Mucosa of stomach (tissue), 1 donor: ENCODE measurements around the gene RCBTB2.

Source experiments
- H3K27me3 ChIP-seq: one replicate; pipeline ENCODE4 v1.7.0; 2013; ENCODE audit warnings: mild to moderate bottlenecking, low read length; ENCODE audit not compliant: control insufficient read depth, insufficient read depth
- H3K36me3 ChIP-seq: one replicate; pipeline ENCODE4 v1.7.0; 2013; ENCODE audit warnings: low read length; ENCODE audit not compliant: control insufficient read depth, insufficient read depth
- H3K4me1 ChIP-seq: one replicate; pipeline ENCODE4 v1.7.0; 2013; ENCODE audit warnings: mild to moderate bottlenecking, low read length; ENCODE audit not compliant: control insufficient read depth, insufficient read depth
- H3K4me3 ChIP-seq: one replicate; pipeline ENCODE4 v1.7.0; 2013; ENCODE audit warnings: low read length
- H3K9ac ChIP-seq: one replicate; pipeline ENCODE4 v1.7.0; 2013; ENCODE audit warnings: mild to moderate bottlenecking, low read length, moderate library complexity
- H3K9me3 ChIP-seq: one replicate; pipeline ENCODE4 v1.7.0; 2013; ENCODE audit warnings: mild to moderate bottlenecking, low read length, moderate library complexity; ENCODE audit not compliant: control insufficient read depth
- donor health status: Pancreatic carcinoma.

Gene RCBTB2

GRCh38 chr13:48573213-48574007 lies 40.5 kb upstream of the RCBTB2 start:
- no peak overlapping the region for H3K4me3 ChIP-seq
- no peaks in the 10 kb centered on the region for H3K27me3 ChIP-seq
- no peaks in the 10 kb centered on the region for H3K36me3 ChIP-seq
- H3K4me1 ChIP-seq = peaks cover 22% of the 10 kb centered on the region
- H3K9me3 ChIP-seq = no peaks in the 10 kb centered on the region
- no peak overlapping the region for H3K9ac ChIP-seq

GRCh38 chr13:48571126-48571913 lies 38.4 kb upstream of the RCBTB2 start:
- Histone ChIP-seq H3K9me3 (no peaks in the 10 kb centered on the region), H3K9ac (peak overlapping the region; percentile 31), H3K36me3 (no peaks in the 10 kb centered on the region), H3K4me3 (no peak overlapping the region), H3K27me3 (no peaks in the 10 kb centered on the region), H3K4me1 (peaks cover 35% of the 10 kb centered on the region)

DNA sequence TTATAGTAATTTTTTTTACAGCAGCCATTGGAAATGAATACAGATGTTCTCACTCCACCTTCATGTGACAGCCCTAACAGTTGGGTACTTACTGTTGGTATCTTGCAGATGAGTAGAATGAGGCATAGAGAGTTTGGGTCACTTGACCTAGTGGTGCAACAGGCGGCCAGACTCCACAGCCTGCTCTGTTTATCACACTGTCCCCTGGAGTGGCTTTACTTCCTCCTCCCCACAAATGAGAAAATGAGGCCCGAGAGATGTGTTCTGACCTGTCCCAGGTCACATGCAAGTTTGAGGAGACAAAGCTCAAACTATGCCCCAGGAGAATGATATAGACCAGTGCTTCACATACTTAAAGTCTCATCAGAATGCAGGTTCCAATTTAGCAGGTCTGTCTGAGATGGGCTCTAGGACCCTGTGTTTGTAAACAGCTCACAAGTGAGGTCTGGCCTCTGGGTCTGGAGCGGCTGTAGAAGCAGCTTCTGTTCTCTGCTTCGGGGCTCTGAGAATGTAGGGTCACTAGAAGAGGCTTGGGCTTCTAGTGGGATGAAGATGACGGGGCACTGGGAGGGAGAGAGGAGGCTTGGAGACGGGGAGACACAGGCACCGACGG lies 37.4 kb upstream of the RCBTB2 start:
- Histone ChIP-seq H3K36me3 (no peaks in the 10 kb centered on the region), H3K9ac (no peak overlapping the region), H3K4me1 (peaks cover 30% of the 10 kb centered on the region), H3K4me3 (no peak overlapping the region), H3K27me3 (no peaks in the 10 kb centered on the region), H3K9me3 (no peaks in the 10 kb centered on the region)

GRCh38 chr13:48569104-48569666 lies 36.3 kb upstream of the RCBTB2 start:
- H3K4me3 ChIP-seq = no peak overlapping the region
- H3K9ac ChIP-seq = no peak overlapping the region
- peaks cover 32% of the 10 kb centered on the region for H3K4me1 ChIP-seq
- H3K36me3 ChIP-seq = no peaks in the 10 kb centered on the region
- H3K27me3 ChIP-seq = no peaks in the 10 kb centered on the region
- H3K9me3 ChIP-seq = no peaks in the 10 kb centered on the region

DNA sequence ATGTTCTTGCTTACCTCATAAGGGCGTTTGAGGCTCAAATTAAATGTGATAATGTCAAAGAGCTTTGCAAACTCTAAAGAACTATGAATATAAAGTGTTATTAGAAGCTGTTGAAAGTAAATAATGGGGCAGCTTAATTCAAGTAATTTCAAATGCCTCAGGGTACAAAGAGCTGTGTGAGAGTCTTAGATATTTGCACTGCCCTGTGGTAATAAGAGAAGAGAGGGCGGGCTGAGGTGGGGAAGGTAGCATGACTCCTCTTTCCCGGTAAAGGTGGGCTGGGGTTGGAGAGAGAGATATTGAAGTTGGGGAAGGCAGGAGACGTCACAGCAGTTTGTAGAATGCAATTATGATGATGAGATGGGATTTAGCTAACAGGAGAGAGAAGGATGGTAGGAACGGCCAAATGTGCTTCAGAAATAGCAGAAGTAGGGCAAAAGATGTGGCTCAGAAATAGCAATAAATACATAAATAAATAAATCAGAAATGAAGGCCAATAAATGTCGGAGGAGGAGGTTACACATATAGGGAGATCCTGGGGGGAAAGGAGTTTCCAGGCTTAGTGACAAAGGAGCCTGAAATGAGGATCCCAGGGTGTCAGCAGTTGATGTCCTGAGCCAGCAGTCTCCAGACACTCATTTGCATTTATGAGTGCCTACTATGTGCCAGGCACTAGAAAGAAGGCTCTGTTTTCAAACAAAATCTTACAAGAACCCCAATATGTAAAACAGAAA lies 35.7 kb upstream of the RCBTB2 start:
- no peaks in the 10 kb centered on the region for H3K9me3 ChIP-seq
- peaks cover 35% of the 10 kb centered on the region for H3K4me1 ChIP-seq
- H3K36me3 ChIP-seq = no peaks in the 10 kb centered on the region
- H3K27me3 ChIP-seq = no peaks in the 10 kb centered on the region
- no peak overlapping the region for H3K9ac ChIP-seq
- H3K4me3 ChIP-seq = no peak overlapping the region

DNA sequence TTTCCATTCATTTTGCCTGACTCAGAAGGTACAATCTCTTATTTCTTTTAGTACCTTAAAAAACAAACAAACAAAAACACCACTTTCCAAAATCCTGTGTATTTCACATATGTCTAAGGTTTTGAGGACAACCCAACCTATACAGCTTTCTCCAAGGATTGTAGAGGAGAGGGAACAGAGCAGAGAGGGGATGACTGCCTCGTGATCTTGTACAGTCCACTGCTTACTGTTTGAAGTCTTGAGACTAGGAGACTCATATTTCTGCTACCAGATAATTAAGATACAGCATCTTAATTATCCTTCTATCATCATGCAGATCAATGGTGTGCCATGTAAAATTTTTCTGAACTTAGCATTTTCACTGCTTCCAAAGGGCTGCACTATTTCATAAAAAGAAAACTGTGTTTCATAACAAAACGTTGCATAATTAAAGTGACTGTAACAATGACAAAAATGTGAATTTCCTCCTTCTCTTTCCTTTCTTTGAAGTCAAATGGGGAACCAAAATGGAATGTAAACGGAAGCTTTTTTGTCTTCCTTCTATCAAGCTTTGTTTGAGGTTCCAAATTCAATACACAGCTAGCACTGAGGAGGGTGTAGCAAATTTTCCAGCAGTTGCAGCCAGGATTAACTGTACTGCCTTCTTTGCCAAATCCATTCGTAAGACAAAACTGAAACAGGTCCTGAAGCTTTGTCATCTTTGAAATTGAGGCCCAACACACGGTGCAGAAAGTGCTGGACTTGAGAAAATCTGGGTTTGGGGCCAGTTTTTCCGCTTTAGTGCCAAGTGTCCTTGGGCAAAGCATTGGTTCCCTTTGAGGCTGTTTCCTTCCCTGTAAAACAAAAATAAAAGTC lies 34.9 kb upstream of the RCBTB2 start:
- peaks cover 35% of the 10 kb centered on the region for H3K4me1 ChIP-seq
- H3K36me3 ChIP-seq = no peaks in the 10 kb centered on the region
- H3K9ac ChIP-seq = no peak overlapping the region
- no peak overlapping the region for H3K4me3 ChIP-seq
- no peaks in the 10 kb centered on the region for H3K27me3 ChIP-seq
- no peaks in the 10 kb centered on the region for H3K9me3 ChIP-seq

DNA sequence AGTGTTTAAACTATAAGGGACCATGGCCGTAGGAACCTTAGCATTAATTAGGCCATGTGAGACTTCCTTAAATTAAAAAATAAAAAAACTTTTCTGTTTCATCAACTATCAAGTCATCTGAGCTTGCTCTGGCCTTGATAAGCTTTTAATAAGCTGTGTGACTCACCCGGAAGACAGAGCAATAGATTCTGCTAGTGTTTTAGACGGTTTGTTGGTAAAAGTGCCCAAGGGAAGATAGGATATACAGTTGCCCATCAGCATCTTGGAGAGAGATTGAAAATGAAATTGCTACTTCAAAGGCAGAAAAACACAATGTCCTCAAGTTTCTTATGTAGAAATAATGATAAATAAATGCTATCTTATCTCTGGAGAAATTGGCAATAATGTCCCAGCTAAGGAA lies 31.2 kb upstream of the RCBTB2 start:
- no peak overlapping the region for H3K4me3 ChIP-seq
- H3K9ac ChIP-seq = no peak overlapping the region
- H3K27me3 ChIP-seq = no peaks in the 10 kb centered on the region
- no peaks in the 10 kb centered on the region for H3K9me3 ChIP-seq
- no peaks in the 10 kb centered on the region for H3K36me3 ChIP-seq
- H3K4me1 ChIP-seq = peaks cover 26% of the 10 kb centered on the region

DNA sequence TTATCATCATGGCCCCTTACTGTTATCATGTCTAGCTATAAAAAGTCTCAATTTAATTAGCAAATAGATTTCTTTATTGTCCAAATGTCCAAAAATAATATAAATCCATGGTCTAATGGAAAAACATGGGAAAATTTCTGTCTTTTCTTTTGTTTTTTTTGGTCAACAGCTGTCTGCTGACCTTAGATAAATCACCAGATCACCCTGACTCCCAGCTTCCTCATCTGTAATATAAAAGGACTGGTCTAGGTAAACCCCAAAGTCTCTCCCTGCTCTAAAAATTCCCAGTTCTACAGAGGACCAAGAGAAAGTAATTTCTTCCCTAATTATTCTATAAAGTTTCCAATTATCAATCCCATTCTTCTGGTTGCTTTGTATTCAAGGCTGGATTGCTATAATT lies 30.7 kb upstream of the RCBTB2 start:
- Histone ChIP-seq H3K4me1 (peaks cover 21% of the 10 kb centered on the region), H3K27me3 (no peaks in the 10 kb centered on the region), H3K9me3 (no peaks in the 10 kb centered on the region)

DNA sequence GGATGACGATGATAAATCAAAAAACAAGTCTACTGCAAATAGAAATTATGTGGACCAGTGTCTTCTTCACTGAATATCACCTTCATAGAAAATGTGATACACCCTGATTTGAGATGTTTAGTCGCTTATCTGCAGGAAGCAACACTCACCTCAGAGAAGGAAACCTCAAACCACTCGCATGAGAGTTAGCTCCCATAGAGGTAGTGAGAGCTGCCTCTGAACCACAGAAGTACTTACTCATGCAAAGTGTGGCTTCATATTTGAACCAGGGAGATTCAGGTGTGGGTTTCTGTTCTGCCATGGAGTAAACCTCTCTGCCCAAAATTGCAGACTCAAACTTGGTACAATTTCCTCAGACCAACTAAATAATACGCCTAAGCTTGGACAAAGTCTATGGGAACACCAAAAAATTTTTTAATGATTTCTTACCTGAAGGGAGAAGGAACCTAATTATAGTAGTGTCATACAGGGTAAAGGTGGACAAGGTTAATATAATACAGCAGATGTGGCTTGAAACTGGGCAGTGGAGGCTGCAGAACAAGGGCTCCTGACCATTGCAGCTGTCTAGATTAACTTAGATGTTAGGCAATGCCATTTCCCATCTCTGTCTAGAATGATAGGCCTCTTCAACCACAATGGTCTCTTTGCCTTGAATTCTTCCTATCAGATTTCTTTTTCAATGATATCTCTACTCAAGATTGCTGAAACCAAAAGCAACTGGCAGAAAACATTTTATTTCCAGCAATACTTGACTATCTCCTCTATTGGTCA lies 29.6 kb upstream of the RCBTB2 start:
- Histone ChIP-seq H3K4me3 (no peak overlapping the region), H3K36me3 (no peaks in the 10 kb centered on the region), H3K9ac (no peak overlapping the region), H3K27me3 (no peaks in the 10 kb centered on the region), H3K4me1 (peaks cover 11% of the 10 kb centered on the region), H3K9me3 (no peaks in the 10 kb centered on the region)

More for the DNA sequence above, 30.7 kb upstream of the RCBTB2 start:
- Histone ChIP-seq H3K4me3 (no peak overlapping the region), H3K9ac (no peak overlapping the region), H3K36me3 (no peaks in the 10 kb centered on the region)

DNA sequence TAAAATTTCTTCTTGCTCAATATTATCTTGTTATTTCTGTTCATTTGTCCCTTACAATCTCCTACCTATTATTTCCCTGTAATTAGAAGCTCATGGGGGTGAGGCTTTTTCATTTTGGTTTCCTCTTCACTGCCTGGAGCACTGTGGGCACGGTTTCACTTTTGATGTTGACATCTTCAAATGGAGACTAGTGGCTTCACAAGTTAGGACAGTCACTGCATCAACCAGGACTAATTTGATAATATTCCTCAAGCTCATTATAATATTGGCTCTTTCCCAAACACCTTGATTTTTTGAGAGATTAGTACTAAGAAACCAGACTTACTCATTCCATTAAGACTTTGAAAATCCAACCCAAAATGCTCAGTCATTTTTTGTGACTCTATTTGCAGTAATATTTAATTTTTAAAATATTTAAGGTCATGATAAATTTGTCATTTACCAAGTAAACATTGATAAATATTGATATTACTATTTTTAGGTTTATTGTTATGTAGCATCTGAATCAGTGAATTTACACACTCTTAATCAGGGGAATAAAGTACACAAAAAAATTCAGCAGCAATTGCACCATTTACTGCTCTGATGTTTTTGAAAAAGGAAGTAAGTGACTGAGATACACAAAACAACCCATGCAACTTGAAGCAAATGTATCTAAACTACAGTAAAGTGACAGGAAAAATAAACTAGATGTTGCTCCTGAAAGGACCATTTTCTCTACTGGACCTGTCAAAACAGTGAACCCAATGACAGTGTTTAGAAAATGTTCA lies 28.8 kb upstream of the RCBTB2 start:
- Histone ChIP-seq H3K4me3 (no peak overlapping the region), H3K27me3 (no peaks in the 10 kb centered on the region), H3K9ac (no peak overlapping the region), H3K36me3 (no peaks in the 10 kb centered on the region), H3K9me3 (no peaks in the 10 kb centered on the region), H3K4me1 (peaks cover 6% of the 10 kb centered on the region)
